DMS114 treated with DMSO at 0.1 percent for 48 hours (cell line): ENCODE results near the gene NLRP14.
A peak's percentile ranks its signal among the peaks of the same experiment; 100 is the strongest.

Source experiments
- DNase-seq: peaks from one replicate; lab custom pipeline; 2025; ENCODE audit not compliant: unreplicated experiment; lab: John Stamatoyannopoulos, UW

NLRP14 gene, protein sequence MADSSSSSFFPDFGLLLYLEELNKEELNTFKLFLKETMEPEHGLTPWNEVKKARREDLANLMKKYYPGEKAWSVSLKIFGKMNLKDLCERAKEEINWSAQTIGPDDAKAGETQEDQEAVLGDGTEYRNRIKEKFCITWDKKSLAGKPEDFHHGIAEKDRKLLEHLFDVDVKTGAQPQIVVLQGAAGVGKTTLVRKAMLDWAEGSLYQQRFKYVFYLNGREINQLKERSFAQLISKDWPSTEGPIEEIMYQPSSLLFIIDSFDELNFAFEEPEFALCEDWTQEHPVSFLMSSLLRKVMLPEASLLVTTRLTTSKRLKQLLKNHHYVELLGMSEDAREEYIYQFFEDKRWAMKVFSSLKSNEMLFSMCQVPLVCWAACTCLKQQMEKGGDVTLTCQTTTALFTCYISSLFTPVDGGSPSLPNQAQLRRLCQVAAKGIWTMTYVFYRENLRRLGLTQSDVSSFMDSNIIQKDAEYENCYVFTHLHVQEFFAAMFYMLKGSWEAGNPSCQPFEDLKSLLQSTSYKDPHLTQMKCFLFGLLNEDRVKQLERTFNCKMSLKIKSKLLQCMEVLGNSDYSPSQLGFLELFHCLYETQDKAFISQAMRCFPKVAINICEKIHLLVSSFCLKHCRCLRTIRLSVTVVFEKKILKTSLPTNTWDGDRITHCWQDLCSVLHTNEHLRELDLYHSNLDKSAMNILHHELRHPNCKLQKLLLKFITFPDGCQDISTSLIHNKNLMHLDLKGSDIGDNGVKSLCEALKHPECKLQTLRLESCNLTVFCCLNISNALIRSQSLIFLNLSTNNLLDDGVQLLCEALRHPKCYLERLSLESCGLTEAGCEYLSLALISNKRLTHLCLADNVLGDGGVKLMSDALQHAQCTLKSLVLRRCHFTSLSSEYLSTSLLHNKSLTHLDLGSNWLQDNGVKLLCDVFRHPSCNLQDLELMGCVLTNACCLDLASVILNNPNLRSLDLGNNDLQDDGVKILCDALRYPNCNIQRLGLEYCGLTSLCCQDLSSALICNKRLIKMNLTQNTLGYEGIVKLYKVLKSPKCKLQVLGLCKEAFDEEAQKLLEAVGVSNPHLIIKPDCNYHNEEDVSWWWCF

DNA sequence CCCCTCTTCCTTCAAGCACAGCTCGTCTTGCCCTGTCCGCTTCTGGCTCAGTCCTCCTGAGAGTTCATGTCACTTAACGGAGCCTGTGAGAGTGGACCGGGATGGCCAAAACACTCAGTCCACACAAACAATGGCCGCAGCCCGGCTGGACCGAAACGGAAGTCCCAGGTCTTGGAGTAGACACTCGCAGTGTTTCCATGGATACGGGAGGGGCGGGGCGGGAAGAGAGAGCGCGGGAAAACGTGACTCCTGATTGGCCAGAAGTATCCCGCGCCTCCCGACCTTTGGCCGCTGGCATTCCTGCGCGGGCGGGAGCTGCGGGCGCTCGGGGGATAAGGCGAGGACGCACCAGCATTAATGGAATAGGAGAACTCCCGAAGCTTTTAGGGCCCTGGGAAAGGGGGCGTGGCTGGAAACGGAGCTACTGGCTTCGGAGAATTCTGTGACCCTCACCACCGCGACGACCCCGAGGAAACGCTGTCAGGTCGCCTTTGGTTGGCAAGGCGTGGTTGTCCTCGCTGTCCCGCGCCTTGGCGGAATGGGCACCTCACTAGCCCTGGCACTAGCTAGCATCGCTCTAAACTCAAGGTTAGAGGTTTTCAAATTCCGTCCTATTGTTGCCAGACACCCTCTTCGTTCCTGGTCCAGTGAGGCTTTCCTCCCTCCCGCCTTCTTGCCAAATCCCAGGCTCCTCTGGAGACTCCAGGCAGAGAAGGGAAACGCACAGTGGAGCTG, at the start of gene NLRP14, which contains the start of gene ZNF214:
Gene NLRP14 (plus strand): TSS at position 297 of the 735 bp plus-strand sequence. CDS start 18,108 bp downstream, outside the sequence.
Gene ZNF214 (minus strand): TSS at position 164 of the 735 bp plus-strand sequence. CDS start 17,511 bp downstream, outside the sequence.
- peak; percentile 84 for DNase-seq

DNA sequence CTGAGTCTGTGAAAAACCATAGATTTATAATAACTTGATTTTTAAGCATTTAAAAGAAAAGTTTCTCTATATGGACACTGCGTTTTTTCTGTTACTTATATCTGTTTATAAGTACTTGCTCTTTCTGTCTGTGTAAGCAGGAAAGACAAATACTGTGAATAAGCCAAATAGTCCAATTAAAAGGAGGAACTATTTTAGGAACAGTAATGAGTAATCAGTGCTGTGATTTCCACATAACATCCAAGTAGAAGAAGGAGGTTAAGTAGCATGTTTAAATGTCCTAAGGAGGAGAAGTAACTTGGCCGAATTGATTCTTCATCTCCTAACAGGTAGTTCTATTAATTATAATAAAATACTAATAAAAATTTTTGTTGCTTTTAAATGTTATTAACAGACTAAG, 40.9 kb upstream of the NLRP14 start:
- no peak for DNase-seq

DNA sequence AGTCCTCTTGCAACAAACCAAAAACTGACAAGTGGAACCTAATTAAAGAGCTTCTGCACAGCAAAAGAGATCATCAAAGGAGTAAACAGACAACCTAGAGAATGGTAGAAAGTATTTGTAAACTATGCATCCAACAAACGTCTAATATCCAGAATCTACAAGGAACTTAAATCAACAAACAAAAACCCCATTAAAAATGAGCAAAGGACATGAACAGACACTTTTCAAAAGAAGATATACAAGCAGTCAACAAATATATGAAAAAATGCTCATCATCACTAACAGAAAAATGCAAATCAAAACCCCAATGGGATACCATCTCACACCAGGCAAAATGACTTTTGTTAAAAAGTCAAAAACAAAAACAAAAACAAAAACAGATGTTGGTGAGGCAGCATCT, 33.8 kb upstream of the NLRP14 start:
- DNase-seq = no peak

DNA sequence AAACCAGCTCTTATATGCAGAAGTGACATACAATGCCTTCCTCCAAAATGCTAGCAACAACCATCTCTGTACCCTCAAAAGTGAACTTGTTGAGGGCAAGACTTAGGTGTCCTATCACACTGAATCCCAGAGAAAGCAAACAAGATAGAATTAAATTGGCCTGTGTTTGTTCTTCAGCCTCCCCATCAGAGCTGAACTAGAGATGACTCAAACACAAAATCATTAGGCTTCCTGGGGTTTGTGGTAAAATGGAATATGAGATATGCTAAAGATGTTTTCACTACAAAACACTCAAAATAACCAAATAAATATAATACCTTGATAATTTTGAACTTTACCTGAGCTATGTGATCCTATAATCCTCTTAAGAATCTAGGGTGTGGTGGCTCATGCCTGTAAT, 31.8 kb upstream of the NLRP14 start:
- no peak for DNase-seq

DNA sequence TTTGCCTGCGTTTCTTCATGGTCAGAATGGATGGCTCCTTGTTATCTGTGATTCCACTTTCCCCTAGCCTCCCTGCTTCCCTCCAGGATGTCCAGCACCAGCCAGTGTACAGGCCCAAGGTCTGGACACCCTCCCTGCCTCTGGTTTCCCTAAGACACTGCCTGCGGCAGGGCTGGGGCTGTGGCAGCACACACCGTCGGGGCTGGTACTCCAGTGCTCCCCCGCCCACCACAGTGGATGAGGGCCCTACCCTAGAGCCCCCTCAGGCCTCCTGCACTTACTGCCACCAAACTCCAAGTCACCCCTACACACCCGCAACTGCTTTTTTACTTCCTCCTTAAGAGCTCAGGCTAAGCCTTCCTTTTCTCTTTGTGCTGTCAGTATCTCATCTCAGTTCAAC, 29.1 kb upstream of the NLRP14 start:
- DNase-seq = no peak

DNA sequence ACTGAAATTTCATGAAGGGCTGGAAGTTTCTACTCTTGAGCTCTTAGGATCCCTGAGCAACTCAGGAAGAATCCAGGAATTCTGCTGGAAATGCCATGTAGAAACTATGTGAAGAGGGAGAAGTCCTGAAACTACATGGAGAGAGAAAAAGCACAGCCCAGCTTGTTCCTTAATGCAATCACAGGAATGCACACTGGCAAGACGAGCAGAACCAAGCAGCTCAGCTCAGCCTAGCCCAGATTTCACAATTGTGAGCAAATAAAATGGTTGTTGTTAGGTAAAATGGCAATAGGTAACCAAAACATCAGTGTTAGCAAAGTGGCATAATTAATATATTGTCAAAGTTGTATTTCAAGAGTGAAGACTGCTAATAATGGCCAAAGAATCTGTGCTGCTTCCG, 28.3 kb upstream of the NLRP14 start:
- no peak for DNase-seq

DNA sequence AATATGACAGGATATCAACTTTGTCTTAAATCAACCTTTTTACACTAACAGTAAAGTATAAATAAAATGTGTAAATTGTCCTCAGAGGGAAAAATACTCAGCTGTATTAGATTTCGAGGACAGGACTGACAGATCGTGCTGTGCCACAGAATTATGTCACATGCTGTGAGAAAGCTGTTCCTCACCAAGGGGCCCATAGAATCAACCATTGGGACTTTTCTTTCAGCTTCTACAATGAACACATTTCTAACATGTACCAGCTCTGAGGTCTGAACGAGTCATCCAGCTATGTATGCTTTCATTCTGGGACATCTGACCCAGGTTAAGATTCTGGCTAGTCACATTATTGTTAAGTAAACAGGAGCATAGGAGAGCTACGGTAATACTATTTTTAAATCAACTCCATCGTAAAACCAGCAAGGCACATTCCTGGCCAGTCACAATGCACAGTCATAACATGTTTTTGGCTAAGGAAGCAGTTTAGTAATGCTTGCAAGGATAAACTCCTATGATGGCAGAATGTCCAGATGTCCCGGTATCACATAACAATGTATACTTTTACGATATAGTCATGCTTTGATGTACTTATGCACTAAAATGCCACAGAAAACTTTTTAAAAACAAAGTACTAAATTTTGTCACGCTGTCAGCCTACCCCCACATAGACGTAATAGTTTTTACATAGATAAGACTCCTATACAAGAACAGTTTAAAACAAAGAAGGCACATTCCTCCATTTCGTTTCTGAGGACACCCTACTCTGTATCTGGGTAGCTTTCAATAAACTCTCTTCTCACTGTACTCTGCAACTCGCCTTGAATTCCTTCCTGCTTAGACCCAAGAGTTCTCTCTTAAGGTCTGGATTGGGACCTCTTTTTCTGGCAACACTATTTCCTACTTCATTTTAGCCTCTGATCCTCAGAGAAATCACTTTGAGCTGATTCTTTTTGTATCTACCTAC, 27.5 kb upstream of the NLRP14 start:
- DNase-seq = no peak

DNA sequence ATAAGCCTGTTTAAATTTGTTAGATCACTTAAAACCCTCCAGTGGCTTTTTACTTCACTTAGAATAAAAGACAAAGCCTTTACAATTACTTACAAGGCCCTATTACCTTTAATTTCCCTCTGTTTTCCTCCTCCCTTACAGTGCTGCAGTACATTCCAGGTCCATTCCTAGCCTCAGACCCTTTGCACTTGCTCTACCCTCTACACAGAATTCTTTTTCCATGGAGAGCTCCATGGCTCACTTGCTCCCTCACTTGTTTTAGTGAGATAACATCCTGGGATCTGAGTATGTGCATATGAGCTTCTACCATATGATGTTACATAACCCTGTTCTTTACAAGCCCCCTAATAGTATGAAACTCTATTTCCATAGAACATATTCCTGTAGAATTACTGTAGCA, 24.6 kb upstream of the NLRP14 start:
- DNase-seq = no peak

DNA sequence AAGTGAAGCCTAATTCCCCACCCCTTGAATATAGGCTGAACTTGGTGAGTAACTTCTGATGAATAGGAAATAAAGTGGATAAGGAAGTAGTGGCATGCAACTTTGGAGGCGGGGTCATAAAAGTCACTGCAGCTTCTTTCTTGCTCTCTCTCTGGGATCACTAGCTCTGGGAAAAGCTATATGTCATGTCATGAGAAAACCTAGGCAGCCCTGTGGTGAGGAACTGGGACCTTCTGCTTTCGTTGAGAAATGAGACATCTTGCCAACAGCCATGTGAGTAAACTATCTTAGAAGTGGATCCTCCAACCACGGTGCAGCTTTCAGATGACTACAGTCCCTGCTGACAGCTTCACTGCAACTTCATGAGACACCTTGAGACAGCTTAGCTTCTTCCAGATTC, 15.8 kb upstream of the NLRP14 start:
- DNase-seq = no peak

DNA sequence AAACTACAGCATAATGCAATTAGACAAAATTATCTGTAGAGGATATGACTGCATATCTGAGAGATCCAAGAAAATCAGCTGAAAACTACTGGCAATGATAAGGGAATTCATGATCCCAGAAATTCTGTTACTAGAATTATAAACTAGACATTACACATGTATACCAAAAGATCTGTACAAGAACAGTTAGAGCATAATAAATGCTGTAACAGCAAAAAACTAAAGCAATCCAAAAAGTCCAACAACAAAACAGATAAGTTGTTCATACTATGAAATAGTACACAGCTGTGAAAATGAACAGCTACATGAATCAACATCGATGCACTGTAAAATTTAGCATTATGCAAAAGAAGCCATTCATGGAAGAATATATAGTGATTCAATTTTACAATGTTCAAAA, 6.2 kb upstream of the NLRP14 start:
- no peak for DNase-seq

DNA sequence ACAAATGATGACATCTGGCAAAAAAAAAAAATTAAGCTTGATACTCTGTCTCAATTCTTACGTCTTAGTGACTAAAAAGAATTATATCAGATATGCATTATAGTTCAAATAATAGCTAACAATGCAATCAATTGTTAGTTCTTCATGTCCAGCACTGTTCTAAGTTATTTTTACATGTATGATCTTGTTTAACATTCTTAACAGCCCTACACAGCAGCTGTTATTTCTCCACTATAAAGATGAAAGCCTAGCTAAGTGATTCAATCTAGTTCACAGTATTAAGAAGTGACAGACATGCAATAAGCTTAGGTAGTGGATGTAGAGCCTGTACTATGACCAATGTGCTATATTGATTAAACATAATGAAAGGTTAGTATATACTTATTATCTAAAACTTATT, 4.3 kb upstream of the NLRP14 start:
- DNase-seq = no peak

DNA sequence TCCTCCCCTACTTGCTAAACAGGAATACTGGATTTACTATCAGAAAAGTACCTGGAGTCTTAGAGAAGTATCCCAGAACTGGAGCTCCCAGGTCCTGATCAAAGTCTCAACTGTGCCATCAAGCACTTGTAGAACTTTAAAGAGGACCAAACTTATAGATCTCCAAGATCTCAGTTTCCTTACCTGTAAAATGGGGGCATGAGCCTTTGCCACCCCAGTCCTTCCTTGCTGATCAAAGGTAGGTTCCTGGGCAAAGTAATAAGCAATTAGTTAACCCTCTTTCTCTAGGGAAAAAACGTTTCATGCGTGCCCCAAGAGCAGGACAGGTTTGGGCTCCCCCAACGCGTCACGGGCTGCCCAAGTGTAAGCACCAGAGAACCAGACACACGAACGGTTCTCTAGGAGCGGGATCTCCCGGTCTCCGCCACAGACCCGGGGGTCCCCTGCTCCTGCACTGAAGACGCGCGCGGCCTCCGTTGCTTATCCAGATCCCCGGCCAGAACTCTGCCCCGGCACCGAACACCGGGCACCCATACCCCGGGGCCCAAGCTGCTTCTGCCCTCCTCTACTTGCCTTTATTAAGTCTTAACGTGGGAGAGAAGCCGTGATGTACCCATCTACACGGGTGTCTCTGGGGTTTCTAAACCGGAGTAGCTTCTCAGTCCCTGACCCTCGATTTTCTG, 638 bp upstream of the NLRP14 start:
- no peak for DNase-seq

DNA sequence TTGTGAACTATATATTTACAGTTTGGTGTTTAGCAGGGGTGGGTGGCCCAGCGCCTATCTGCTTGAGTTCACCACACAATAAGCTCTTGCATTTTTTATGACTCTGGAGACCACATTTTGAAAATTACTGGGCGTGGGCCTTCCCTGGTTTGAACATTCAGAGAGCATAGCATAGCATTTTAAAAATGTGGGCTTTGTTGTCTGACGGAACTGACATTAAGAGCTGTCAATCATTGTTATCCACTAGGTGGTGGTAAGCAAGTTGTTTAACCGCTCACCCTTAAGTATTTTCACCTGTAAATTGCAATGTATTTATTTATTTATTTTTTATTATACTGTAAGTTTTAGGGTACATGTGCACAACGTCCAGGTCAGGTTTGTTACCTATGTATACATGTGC, 1.0 kb downstream of the NLRP14 start:
- no peak for DNase-seq

DNA sequence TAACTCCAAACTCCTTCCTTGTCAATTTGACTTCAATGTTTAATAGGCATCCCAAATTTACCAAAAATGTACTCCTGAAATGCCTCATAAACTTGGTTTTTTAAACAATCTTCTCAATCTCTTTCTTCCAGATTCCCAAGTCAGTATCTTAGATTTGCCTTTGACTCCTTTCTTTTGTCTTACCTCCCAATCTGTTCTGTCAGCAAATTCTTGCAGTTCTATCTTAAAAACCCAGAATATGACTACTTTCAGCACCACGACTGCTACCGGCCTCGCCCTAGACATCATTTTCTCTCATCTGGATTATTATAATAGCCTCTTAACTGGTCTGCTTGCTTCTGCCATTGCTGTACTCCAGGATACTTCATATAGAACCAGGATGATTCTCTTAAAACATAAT, 7.9 kb downstream of the NLRP14 start:
- no peak for DNase-seq

DNA sequence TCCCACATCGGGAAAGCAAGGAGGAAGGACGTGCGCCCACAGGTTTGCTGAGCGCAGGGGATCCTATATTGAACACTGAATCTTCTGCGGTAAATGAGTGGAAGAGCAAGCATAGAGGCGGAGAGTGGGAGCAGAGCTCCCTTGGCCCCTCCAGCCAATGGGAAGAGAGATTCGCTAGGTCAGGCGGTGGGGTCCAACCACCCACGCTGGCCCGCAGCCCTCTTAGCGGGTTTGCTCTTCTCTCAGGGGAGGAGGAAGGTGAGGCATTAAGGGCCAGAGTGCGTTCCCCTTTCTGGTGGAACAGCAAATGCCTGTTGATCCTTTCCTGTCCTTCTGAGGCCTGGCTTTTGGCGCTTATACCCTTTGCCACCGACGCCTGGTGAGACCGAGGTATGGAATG, 10.6 kb downstream of the NLRP14 start:
- no peak for DNase-seq

DNA sequence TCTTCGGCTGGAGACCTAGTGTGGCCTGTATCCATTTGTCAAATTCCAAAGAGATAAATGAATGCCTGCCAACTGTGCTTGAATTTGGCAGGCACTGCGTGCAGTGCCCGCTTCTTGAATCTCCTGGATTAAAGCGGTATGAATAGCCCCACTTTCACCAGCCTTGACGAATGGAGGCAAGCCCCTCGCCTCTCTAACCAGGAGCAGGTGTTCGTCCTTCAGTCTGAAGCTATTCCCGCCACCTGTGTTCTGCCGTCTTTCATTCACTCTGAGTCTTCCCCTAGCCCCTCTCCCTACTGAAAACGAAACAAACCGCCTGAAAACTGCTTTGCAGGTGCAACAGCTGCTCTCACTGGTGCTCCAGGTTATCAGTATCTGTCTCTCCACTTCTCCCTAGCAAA, 11.2 kb downstream of the NLRP14 start:
- no peak for DNase-seq

DNA sequence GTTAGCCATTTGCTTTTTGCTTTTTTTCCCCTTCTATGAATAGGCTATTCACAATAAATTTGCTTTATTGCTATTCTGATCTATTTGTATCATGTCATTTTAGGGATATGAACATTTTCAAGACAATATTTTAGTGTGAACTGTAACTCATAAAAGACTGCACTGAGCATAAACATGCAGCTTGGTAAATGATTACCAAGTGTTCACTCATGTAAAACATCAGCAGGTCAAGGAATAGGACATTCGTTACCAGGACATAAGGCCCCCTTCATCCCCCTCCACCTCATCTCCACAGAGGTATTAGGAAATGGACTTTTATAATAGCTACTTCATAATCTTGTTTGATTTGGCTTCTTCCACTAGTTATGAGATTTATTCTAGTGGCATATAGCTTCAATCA, 12.4 kb downstream of the NLRP14 start:
- DNase-seq = no peak

DNA sequence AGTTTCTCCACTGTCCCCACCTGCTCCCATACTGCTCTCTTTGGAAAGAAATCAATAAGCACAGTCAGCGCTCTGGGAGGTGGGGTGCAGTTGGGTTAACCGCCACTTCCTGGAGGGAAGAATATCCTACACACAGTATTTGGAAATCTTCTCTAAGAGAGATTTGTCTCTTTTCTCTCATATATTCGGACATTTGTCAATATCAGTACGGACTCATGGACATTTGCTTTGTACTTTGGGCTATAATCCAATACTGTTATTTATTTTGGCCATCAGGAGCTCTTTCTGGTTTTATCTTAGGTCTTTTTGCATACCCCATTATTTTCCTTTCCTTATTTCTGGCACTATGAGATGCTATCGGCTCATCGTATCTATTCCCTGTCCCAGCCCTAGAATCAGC, 13.7 kb downstream of the NLRP14 start:
- DNase-seq = no peak

DNA sequence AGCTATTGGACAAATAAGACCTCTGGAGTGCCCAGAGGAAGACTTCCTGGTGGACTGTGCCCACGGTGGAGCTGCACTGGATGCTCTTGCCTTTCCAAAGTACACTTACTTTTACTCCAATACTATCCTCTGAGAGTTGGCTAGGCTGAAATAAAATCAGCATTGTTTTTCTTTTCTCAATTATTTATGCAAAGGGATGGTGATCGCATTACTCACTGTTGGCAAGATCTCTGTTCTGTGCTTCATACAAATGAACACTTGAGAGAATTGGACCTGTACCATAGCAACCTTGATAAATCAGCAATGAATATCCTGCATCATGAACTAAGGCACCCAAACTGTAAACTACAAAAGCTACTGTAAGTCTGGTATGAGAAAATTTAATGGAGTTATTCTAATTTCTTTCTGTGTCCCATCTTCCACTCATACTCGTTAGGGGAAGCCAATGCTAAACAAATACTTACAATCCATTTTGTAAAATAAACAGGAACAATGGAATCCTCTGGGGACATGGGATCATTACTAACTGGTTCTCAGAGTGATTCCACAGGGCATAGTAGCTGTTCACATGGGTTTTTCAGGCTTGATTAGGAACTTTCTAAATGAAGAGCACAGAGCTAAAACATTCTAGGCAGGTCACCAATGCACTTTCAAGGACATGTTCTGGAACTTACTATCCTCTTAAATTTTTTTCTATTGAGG, 26.3 kb downstream of the NLRP14 start:
- no peak for DNase-seq
